Measurements from ENCODE around the gene RASL10A. TPM values are rescaled to one million over a fixed set of nuclear protein-coding genes. Genes with fewer than 3 reads are reported as not detected.

The RASL10A gene
- total RNA-seq, 1 donor from 2014 or later = 0.83 TPM

- Histone ChIP-seq H3K4me1 (peaks cover 29% of the 10 kb centered on the region), H3K4me3 (no peak overlapping the region), H3K36me3 (peaks cover 19% of the 10 kb centered on the region), H3K27ac (peak overlapping the region; percentile 38), H3K27me3 (ENCODE audit: low read depth) (no peaks in the 10 kb centered on the region), H3K9me3 (no peaks in the 10 kb centered on the region)
- DNase-seq (no peak), ATAC-seq (no peak)
- TF ChIP-seq CTCF (IDR thresholded peaks at IDR 0.05) = no peak
- intact Hi-C loops (cut with DNase I) = no loop called here
Measured at GRCh38 chr22:29265929-29266328, 49.6 kb downstream of the RASL10A start.

DNA sequence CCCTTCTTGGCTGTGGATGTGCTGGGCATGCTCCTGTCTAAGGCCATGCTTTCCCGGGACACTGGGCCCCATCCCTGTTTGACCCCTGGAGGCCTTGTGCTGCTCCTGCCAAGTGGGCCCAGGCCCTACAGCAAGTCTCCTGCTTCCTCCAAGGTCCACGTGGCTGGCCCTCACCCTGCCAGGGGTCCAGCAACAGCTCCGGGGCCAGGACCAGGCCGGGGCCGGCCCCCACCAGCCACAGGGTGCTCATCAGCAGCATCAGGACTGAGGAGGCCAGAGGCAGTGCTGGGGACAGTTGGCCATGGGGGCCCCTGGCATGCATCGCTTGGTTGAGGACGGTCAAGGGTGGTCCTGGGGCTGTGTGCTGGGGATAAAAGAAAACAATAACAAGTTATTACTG, 50.2 kb downstream of the RASL10A start:
- intact Hi-C loops (cut with DNase I) = no loop called here
- no peaks in the 10 kb centered on the region for H3K27me3 ChIP-seq (ENCODE audit: low read depth)
- no peak for ATAC-seq
- TF ChIP-seq CTCF (IDR thresholded peaks at IDR 0.05) = no peak
- no peak for DNase-seq
- no peaks in the 10 kb centered on the region for H3K9me3 ChIP-seq
- peaks cover 19% of the 10 kb centered on the region for H3K36me3 ChIP-seq
- peaks cover 23% of the 10 kb centered on the region for H3K4me1 ChIP-seq
- H3K27ac ChIP-seq = no peak overlapping the region
- no peak overlapping the region for H3K4me3 ChIP-seq

GRCh38 chr22:29263791-29264276, 51.7 kb downstream of the RASL10A start:
- Histone ChIP-seq H3K9me3 (no peaks in the 10 kb centered on the region), H3K27ac (no peak overlapping the region), H3K4me3 (no peak overlapping the region), H3K4me1 (peaks cover 14% of the 10 kb centered on the region), H3K27me3 (ENCODE audit: low read depth) (no peaks in the 10 kb centered on the region), H3K36me3 (peaks cover 28% of the 10 kb centered on the region)
- ATAC-seq (no peak), DNase-seq (no peak)
- no peak for TF ChIP-seq CTCF (IDR thresholded peaks at IDR 0.05)
- intact Hi-C loops (cut with DNase I) = no loop called here

Small RNAs within 50 kb of the gene (microRNA-seq; reads per million reads assigned to microRNA genes)
- gene MIR3653 (ENCODE audit: borderline number of aligned reads) = 12.6 reads per million, percentile 20 among the genes with 10 or more reads in this experiment

Other genes with a start within 250 kb of the RASL10A start
- 23.5 TPM for gene KREMEN1, start 242.7 kb downstream of the RASL10A start, total RNA-seq
- gene EMID1, start 109.8 kb downstream of the RASL10A start, total RNA-seq = 8.2 TPM
- 16.4 TPM for gene RHBDD3, start 47.7 kb downstream of the RASL10A start, total RNA-seq
- gene EWSR1, start 47.4 kb downstream of the RASL10A start, total RNA-seq = 159 TPM
- gene GAS2L1, start 9.0 kb downstream of the RASL10A start, total RNA-seq = 29.9 TPM
- gene AP1B1, start 72.9 kb upstream of the RASL10A start, total RNA-seq = 70.3 TPM
- not detected for gene RFPL1, start 122.9 kb upstream of the RASL10A start, total RNA-seq
- 1.0 TPM for gene NEFH, start 164.5 kb upstream of the RASL10A start, total RNA-seq
- 34.4 TPM for gene THOC5, start 238.1 kb upstream of the RASL10A start, total RNA-seq

Data from lower lobe of right lung (tissue), 2 donors.